UCSD-AML1 (cell line): ENCODE measurements around the gene IQCB1.
"Not testable (repeated sequence)": the region's sequence is repeated elsewhere in the genome, so short reads cannot be mapped to it uniquely, and the experiment has no call there.

Source experiments
- DNase-seq: peaks from one replicate; lab custom pipeline; 2025; ENCODE audit not compliant: unreplicated experiment; lab: John Stamatoyannopoulos, UW

Gene IQCB1, protein sequence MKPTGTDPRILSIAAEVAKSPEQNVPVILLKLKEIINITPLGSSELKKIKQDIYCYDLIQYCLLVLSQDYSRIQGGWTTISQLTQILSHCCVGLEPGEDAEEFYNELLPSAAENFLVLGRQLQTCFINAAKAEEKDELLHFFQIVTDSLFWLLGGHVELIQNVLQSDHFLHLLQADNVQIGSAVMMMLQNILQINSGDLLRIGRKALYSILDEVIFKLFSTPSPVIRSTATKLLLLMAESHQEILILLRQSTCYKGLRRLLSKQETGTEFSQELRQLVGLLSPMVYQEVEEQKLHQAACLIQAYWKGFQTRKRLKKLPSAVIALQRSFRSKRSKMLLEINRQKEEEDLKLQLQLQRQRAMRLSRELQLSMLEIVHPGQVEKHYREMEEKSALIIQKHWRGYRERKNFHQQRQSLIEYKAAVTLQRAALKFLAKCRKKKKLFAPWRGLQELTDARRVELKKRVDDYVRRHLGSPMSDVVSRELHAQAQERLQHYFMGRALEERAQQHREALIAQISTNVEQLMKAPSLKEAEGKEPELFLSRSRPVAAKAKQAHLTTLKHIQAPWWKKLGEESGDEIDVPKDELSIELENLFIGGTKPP

DNA sequence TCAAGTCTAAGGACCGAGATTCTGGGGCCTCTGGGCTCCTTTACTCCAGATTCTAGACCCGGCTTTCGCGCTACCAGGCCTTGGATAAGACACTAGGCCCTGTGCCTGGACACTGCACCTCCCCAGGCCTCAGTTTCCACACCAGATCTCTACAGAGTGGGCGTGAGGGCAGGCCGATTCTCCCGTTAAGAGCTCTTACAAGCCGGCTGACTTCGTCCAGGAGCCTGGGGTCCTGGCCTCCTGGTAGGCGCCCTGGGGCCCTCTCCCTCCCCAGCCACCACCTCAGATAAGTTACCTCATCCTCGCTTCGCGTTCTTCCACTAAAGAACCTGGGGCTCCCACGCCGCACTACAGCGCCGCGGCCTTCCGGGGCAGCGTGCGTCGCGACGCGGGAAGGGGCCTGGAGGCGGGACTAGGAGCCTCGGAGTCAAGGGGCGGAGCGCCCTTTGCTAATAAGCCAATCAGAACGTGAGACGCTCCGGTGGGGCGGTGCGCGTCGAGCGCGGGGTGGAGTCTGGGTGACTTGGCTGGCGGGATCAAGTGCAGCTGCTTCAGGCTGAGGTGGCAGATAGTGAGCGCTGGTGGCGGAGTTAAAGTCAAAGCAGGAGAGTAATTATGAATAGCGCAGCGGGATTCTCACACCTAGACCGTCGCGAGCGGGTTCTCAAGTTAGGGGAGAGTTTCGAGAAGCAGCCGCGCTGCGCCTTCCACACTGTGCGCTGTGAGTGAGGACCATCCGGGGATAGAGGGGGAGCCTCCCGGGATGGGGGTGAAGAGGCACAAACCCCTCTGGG is at the start of gene IQCB1, which contains the start of gene EAF2:
Gene IQCB1 (minus strand): TSS at position 390 of the 794 bp plus-strand sequence. CDS start 6,100 bp downstream, outside the sequence.
Gene EAF2 (plus strand): TSS at position 539 of the 794 bp plus-strand sequence. CDS start 77 bp downstream, at position 616.
- peak; percentile 97 for DNase-seq

DNA sequence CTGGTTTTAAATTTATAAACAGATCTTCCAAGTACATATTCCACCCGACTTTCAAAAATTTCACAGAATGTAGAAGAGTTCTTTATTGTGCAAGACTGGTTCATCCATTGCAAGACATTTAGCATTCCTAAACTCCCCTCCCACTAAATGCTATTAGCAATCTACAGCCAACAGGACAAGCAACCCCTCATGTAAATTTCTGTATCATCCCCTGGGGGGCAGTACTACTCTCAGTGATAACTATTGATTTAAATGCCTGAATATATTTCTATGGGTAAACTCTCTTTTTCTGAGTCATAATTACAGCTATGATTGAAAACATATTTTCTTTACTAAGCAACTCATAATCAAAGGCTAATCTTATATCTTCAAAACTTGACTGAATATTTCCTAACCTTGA is 48.6 kb upstream of the IQCB1 start:
- no peak for DNase-seq

DNA sequence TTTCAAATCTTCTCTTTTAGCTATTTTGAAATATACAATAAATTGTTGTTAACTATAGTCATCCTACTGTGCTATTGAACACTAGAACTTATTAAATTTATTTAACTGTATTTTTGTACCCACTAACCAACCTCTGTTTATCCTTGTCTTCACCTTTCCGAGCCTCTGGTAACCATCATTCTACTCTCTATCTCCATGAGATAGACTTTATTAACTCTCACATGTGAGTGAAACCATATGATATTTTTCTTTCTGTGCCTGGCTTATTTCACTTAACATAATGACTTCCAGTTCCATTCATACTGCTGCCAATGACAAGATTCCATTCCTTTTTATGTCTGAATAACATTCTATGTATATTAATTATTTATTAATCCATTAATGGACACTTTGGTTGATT is 43.6 kb upstream of the IQCB1 start:
- no peak for DNase-seq

DNA sequence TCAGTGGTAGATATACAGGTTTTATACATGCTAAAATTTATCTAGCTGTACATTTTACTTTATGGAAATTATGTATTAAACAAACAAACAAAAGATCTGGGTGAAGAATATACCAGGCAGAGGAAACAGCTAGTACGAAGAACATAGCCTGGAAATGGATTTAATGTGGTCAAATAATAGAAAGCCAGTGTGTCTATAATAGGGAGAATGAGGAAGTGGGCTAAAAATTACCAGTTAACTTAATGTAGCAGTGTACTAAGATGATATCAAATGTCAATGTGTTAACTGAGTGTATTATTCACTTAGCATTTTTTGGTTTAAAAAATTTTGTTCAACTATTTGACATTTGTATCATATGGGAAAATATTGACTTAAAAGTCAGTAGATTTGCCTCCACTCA is 36.6 kb upstream of the IQCB1 start:
- no peak for DNase-seq

DNA sequence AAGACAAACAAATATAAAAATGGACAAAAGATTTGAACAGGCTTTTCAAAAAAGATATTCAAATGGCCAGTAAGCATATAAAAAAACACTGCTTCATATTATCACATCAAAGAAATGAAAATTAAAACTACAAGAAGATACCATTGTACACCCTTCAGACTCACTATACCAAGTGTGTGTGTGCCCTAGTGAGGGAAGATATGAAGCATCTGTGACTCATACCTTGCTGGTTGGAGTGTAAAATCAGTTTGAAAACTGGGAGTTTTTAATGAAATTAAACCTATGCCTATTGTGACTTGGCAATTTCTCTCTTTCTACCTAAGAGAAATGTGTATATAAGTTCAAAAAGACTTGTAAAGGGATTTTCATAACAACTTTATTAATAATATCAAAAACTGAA is 35.9 kb upstream of the IQCB1 start:
- no peak for DNase-seq

DNA sequence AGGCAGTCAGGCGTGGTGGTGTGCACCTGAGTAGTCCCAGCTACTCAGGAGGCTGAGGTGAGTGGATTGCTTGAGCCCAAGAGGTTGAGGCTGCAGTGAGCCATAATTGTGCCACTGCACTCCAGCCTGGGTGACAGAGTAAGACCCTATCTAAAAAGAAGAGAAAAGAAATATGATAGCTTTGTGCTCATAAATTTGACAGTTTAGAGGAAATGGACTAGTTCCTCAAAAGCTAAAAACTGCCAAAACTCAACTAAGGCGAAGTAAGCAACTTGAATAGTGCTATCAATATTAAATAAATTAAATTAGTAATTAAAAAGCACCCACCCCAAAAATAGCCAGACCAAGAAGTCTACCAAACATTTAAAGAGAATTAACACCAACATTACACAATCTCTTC is 34.9 kb upstream of the IQCB1 start:
- DNase-seq = no peak

DNA sequence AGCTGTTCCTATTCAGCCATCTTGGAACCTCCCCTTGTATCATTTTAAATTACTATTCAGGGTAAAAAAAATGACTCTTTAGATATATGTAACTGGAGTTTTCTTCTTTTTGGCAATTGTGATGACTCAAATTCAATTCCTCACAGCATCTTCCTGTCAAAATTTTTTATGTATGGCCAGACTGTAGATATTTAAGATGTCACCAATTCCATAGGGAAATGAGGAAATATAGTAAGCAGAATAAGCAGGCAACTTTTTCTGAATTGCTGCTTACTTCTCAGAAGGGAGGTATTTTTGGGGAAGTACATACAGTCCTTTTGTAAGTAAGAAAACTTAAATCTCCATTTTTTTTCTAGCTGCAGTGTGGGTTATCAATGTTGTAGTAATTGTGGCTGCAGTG is 28.9 kb upstream of the IQCB1 start:
- DNase-seq = no peak

DNA sequence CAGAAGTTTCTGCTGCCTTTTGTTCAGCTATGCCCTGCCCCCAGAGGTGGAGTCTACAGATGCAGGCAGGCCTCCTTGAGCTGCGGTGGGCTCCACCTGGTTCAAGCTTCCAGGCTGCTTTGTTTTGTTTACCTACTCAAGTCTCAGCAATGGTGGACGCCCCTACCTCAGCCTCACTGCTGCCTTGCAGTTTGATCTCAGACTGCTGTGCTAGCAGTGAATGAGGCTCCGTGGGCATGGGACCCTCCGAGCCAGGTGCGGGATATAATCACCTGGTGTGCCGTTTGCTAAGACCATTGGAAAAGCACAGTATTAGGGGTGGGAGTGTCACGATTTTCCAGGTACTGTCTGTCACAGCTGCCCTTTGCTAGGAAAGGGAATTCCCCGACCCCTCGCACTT is 28.4 kb upstream of the IQCB1 start:
- not testable (repeated sequence) for DNase-seq

DNA sequence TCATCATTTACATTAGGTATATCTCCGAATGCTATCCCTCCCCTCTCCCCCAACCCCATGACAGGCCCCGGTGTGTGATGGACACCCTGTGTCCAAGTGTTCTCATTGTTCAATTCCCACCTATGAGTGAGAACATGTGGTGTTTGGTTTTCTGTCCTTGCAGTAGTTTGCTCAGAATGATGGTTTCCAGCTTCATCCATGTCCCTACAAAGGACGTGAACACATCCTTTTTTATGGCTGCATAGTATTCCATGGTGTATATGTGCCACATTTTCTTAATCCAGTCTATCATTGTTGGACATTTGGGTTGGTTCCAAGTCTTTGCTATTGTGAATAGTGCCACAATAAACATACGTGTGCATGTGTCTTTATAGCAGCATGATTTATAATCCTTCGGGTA is 22.9 kb upstream of the IQCB1 start:
- DNase-seq = not testable (repeated sequence)

DNA sequence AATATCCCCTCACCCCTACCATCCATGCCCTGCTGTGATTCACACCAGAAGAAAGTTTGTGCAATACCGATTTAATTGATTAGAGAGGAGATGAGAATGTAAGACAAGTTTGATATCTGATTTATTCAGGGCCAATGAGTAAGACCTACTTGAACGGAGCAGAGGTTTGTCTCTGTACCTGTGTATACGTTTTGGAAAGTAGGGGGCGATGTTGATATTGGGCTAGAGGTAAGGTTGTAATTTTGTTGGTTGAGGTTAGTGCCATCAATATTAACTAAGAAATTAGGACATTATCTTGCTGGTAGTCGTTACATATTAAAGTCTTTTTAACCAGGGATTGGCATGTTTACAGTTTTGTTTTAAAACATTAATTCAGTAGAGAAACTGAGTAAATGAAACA is 20.7 kb upstream of the IQCB1 start:
- no peak for DNase-seq

DNA sequence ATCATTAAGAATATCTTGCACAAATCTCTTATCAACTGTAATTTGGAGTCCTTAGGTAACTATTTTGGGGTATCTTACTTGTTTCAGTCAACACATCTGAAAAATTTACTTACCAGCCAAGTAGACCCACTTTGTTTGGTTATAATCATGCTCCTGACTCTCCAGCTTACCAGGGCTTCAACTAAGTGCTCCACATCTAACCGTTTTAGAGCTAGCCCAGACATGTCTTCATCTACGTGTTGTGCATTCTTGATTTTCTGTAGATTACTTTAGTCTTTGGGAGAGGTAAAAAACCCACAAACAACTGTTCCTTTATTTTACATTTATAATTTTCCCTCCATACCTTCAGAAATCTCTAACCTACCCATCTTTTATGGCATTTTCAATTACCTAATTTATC is 17.4 kb upstream of the IQCB1 start:
- no peak for DNase-seq

DNA sequence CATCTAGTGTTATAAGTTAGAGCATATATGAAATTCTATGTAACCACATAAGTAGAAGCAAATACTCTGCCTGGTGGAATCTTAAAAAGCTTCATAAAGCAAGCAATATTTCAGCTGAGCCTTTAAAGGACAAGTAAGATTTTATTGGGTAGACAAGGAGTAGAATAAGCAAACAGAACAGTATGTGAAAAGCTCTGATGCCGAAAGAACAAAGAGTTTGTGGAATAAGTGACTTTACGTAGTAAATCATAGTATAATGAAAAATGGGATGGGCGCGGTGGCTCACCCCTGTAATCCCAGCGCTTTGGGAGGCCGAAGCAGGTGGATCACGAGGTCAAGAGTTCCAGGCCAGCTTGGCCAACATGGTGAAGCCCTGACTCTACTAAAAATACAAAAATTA is 10.0 kb upstream of the IQCB1 start:
- no peak for DNase-seq

DNA sequence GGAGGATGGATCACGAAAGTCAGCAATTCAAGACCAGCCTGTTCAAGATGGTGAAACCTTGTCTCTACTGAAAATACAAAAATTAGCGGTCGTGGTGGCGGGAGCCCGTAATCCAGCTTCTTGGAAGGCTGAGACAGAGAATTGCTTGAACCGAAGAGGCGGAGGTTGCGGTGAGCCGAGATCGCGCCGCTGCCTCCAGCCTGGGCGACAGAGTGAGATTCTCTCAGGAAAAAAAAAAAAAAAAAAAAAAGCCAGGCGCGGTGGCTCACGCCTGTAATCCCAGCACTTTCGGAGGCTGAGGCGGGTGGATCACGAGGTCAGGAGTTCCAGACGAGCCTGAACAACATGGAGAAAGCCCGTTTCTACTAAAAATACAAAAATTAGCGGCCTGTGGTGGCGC is 5.1 kb upstream of the IQCB1 start:
- DNase-seq = no peak

DNA sequence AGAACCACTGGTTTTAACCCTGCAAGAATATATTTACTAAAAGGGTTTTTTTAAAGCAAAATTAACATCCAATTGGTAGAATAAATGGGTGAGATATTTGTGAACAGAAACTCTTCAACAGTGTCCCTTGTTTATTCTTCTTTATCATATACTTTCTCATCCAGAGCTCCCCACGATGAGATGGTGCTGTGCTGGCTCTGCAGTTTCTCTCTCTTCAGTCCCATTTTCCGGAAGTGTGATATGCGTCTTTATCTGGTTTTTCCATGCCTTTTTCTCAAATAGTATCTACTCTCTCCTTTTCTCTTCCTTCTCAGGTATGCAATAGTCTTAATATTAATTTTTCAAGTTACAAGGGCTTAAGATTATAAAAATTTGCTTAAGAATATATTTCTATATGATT is 1.6 kb upstream of the IQCB1 start:
- no peak for DNase-seq

DNA sequence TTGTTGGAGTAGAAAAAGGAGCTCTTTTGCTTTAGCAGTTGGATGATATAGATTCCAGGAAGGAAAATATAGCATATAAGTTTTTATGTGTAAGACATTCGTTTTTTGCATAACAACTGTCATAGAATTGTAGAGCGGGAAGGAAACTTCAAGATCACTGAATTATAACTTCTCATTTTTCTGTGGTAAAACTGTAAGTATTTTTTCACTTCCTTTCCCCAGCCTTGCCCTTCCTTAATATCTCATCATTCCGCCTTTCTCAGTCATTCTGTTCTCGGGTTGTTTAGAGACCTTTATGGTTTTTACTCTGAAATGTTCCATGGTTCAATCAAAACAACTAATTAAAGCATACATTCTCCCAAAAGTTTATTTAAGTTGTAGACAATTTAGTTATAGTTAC is 1.2 kb upstream of the IQCB1 start:
- DNase-seq = no peak

DNA sequence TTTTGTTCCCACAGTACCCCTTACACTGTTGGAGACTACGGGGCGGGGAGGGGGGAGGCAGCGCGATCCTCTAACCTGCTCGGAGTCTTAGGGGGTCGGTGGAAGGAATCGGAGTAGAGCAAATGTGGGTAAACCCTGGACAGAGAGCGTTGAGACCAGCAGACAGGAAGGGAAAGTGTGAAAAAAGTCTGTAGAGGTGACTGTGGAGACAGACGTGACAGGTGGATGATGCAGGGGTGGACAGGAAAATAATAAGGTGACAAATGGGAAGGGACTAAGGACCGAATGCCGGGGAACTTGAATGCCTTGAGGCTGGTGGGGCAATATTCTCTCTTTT is 573 bp upstream of the IQCB1 start:
- no peak for DNase-seq

DNA sequence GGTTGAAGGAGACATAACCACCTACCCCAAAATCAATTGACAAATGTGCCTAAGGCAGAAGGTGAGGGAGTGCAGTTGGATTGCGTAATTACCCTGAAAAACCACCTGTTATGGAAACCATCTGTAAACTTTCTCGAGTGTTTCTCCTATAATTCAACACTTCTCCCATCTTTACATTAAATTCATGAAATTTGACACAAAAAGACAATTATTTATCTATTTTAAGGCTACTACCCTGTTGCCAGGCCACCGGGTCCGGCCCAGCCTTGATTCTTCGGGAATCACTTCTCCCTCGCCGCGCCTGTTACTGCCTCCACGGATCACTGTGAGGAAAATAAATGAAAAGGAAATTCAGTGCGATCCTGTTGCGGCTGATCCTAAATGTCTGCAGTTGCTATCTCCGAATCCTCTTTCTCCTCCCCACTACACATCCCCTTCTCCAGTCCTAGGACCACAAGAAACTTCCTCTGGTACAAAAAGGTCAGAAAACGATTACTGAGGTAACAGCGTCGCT is 646 bp downstream of the IQCB1 start:
- no peak for DNase-seq

DNA sequence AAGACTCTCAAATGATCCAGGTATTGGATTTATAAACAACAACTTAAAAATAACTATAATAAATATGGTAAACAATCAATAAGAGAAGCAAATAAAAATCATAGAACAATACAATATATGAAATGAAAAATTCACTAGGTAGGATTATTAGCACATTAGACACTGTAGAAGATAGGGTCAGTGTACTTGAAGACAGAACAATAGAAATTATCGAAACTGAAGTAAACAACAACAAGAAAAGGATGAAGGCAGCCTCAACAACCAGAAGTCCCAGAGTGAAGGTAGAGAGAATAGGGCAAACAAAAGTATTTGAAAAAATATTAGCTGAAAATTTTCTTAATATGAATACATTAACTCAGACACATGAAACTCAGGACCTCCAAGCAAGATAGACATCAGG is 11.9 kb downstream of the IQCB1 start:
- no peak for DNase-seq

DNA sequence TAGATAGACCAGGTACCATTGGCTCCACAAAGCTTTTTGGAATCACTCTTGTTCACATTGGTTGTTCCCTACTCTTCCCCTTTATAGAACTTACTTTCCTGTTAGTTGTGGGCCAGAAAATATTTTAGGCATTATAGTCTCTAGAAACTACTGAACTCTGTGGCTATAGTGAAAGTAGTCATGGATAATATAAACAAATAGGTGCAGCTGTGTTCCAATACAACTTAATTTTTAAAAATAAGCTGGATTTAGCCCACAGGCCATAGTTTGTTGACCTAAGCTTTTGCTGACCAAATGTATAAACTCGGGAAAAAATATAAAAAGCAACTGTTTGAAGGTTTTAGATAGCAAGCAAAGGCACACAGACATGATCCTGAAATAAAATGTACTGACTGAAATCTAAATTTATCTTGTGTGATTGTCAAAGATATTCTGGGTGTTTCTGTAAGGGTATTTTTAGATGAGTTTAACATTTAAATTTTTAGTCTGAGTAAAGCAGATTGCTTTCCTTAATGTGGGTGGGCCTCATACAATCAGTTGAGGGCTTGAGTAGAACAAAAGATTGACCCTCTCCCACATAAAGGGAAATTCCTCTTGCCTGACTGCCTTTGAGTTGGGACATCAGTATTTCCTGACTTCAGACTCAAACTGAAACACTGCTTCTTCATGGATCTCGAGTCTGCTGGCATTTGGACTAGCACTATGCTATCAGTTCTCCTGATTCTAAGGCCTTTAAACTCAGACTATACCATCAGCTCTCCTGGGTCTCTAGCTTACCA is 13.2 kb downstream of the IQCB1 start:
- DNase-seq = no peak

DNA sequence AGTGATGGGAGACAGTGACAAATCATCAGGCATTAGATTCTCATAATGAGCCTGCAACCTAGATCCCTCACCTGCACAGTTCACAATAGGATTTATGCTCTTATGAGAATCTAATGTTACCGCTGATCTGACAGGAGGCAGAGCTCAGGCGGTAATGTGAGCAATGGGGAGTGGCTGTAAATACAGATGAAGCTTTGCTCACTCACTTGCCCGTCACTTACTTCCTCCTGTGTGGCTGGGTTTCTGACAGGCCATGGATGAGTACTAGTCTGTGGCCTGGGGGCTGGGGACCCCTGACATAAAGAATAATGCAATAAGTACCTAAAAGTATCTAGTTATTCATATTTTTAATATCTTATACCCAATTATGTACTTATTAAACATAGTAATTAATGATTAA is 15.6 kb downstream of the IQCB1 start:
- no peak for DNase-seq

DNA sequence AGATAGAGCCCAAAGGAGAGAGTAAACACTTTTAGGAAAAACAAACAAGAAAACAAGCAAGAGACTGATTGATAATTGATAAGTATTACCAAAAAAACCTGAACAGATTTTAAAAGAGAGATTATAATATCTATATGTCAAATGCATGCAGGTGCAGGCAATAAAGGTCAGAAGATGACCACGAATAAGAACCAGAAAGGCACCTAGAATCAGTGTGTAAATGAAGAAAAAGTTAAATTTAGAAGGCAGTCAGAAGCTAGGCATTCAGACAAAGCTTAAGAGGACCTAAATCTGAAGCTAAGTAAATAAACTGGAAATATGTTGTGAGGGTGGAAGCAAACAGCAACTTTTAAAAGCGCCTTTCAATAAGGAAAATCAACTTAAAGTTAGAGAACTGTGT is 16.3 kb downstream of the IQCB1 start:
- DNase-seq = no peak
